AG04449 (cell line): ENCODE results near the gene OR6B3.
"Not testable (repeated sequence)": the region's sequence is repeated elsewhere in the genome, so short reads cannot be mapped to it uniquely, and the experiment has no call there.

Experiments used
- CTCF ChIA-PET: fragments of 350-600 bp; formaldehyde crosslinking; extraction: SDS; loops from one replicate; lab custom pipeline; 2021; ENCODE audit warnings: antibody characterized with exemption; lab: Yijun Ruan, JAX
- POLR2A ChIA-PET: fragments of 400-600, 350-600 bp; formaldehyde crosslinking; extraction: SDS; loops from one replicate; lab custom pipeline; 2020; ENCODE audit warnings: antibody characterized with exemption, inconsistent platforms; lab: Yijun Ruan, JAX
- DNase-seq: peaks from one replicate; pipeline ENCODE4 v3.0.0-alpha.2; 2010; ENCODE audit warnings: low read depth, low spot score
- H3K4me3 ChIP-seq: 2 replicates; pipeline ENCODE4 v1.5.1; 2011; ENCODE audit warnings: low read depth, mild to moderate bottlenecking, control low read depth, low read length
- CTCF ChIP-seq: IDR thresholded peaks from one replicate; pipeline ENCODE4 v1.5.1; 2011; ENCODE audit warnings: mild to moderate bottlenecking, moderate library complexity, low read length, control low read depth, inconsistent platforms; ENCODE audit not compliant: insufficient read depth; ENCODE audit errors: missing control alignments

Gene OR6B3

GRCh38 chr2:240051697-240052096 is 1.6 kb downstream of the OR6B3 start:
- no peak overlapping the region for H3K4me3 ChIP-seq
- no peak for TF ChIP-seq CTCF
- CTCF ChIA-PET, result interaction anchor here (1.0 to 2.9 kb wide), 4 partner anchors 8 to 445 kb away, joined by 3 to 19 read pairs (median 4); no protein-coding TSS in a partner anchor
- DNase-seq, result no peak
- POLR2A ChIA-PET, result no interaction called here

GRCh38 chr2:240050278-240050677 is 3.0 kb downstream of the OR6B3 start:
- no peak for DNase-seq
- no peak overlapping the region for H3K4me3 ChIP-seq
- ChIA-PET CTCF (interaction anchor here (2.9 kb wide), 1 partner anchor 11 kb away, joined by 19 read pairs; no protein-coding TSS in a partner anchor), POLR2A (no interaction called here)
- no peak for TF ChIP-seq CTCF

GRCh38 chr2:240048237-240048636 is 5.1 kb downstream of the OR6B3 start:
- no peak overlapping the region for H3K4me3 ChIP-seq
- TF ChIP-seq CTCF, result no peak
- POLR2A ChIA-PET, result no interaction called here
- no peak for DNase-seq
- CTCF ChIA-PET, result interaction anchor here (1.3 to 1.9 kb wide), 3 partner anchors 11 to 58 kb away, joined by 4 to 6 read pairs (median 6); no protein-coding TSS in a partner anchor

- DNase-seq, result no peak
- no peak for TF ChIP-seq CTCF
- no peak overlapping the region for H3K4me3 ChIP-seq
- CTCF ChIA-PET, result interaction anchor here (1.0 to 1.1 kb wide), 2 partner anchors 16 to 24 kb away, joined by 3 read pairs; no protein-coding TSS in a partner anchor
- POLR2A ChIA-PET, result no interaction called here
Measured at GRCh38 chr2:240045098-240045497, 8.2 kb downstream of the OR6B3 start.

GRCh38 chr2:240044096-240044495 is 9.2 kb downstream of the OR6B3 start:
- POLR2A ChIA-PET, DNase-seq, CTCF ChIA-PET, H3K4me3 ChIP-seq: not testable (repeated sequence)

- CTCF ChIA-PET, result interaction anchor here (0.7 kb wide), 1 partner anchor 19 kb away, joined by 3 read pairs; no protein-coding TSS in a partner anchor
- no peak overlapping the region for H3K4me3 ChIP-seq
- DNase-seq, result no peak
- POLR2A ChIA-PET, result no interaction called here
- no peak for TF ChIP-seq CTCF
Measured at GRCh38 chr2:240043279-240043989, 9.9 kb downstream of the OR6B3 start.
